Neural progenitor cell (in vitro differentiated cells): Measurements from ENCODE around the gene CFAP45.
"Not testable (repeated sequence)": the region's sequence is repeated elsewhere in the genome, so short reads cannot be mapped to it uniquely, and the experiment has no call there.

Experiments
- EZH2 ChIP-seq: fragments of 200-600 bp; sonication (generic); IDR thresholded peaks from 2 replicates; pipeline ENCODE4 v1.6.1; 2017; ENCODE audit warnings: antibody characterized with exemption, mild to moderate bottlenecking, moderate library complexity
- EZH2phosphoT487 ChIP-seq: fragments of 200-600 bp; sonication (generic); IDR thresholded peaks from 2 replicates; pipeline ENCODE4 v1.6.1; 2017; ENCODE audit warnings: antibody characterized with exemption
- TF ChIP-seq, protein P1 (sequence below): fragments of 200-600 bp; sonication (generic); IDR thresholded peaks from 2 replicates; pipeline ENCODE4 v1.5.1; 2017; ENCODE audit warnings: antibody characterized with exemption, mild to moderate bottlenecking

DNA sequence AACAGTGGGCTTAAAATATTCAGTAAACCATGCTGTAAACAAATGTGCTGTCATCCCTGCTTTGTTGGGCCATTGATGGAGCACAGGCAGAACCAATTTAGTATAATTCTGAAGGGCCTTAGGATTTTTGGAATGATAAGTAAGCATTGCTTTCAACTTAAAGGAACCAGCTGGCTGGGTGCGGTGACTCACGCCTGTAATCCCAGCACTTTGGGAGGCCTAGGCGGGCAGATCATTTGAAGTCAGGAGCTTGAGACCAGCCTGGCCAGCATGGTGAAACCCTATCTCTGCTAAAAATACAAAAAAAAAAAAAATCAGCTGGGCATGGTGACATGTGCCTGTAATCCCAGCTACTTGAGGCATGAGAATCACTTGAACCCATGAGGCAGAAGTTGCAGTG is 4.1 kb upstream of the CFAP45 start:
- TF ChIP-seq, protein P1, sequence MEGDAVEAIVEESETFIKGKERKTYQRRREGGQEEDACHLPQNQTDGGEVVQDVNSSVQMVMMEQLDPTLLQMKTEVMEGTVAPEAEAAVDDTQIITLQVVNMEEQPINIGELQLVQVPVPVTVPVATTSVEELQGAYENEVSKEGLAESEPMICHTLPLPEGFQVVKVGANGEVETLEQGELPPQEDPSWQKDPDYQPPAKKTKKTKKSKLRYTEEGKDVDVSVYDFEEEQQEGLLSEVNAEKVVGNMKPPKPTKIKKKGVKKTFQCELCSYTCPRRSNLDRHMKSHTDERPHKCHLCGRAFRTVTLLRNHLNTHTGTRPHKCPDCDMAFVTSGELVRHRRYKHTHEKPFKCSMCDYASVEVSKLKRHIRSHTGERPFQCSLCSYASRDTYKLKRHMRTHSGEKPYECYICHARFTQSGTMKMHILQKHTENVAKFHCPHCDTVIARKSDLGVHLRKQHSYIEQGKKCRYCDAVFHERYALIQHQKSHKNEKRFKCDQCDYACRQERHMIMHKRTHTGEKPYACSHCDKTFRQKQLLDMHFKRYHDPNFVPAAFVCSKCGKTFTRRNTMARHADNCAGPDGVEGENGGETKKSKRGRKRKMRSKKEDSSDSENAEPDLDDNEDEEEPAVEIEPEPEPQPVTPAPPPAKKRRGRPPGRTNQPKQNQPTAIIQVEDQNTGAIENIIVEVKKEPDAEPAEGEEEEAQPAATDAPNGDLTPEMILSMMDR, result not testable (repeated sequence)
- TF ChIP-seq EZH2, EZH2phosphoT487: not testable (repeated sequence)
